Left lung (tissue), 10 donors: ENCODE measurements around the gene FBXW7. TPM values are rescaled to one million over a fixed set of nuclear protein-coding genes. Genes with fewer than 3 reads are reported as not detected.

Source experiments
- ATAC-seq: fragments of 200-7000 bp; cut with Tn5 transposase; one replicate; pipeline ENCODE4 v1.9.1; 2020; ENCODE audit warnings: moderate library complexity
- DNase-seq, 4 donors: peaks; one replicate each; pipeline ENCODE4 v3.0.0-alpha.2; 2013 to 2020
- H3K27ac ChIP-seq, 2 donors: fragments of 200-600 bp; sonication (generic) in 1 of 2; one replicate each; pipeline versions ENCODE4 v1.5.0 to v1.8.0; 2020 to 2021
- H3K27me3 ChIP-seq, 2 donors: fragments of 200-600 bp; sonication (generic) in 1 of 2; one replicate each; pipeline versions ENCODE4 v1.5.0 to v1.8.0; 2020 to 2021
- H3K36me3 ChIP-seq, 2 donors: fragments of 200-600 bp; sonication (generic) in 1 of 2; one replicate each; pipeline versions ENCODE4 v1.5.0 to v1.8.0; 2020 to 2021
- H3K4me1 ChIP-seq, 2 donors: fragments of 200-600 bp; one replicate each; pipeline ENCODE4 v1.8.0; 2021
- H3K4me3 ChIP-seq, 2 donors: fragments of 200-600 bp; sonication (generic) in 1 of 2; one replicate each; pipeline versions ENCODE4 v1.5.0 to v1.8.0; 2020 to 2021; ENCODE audit warnings: mild to moderate bottlenecking in 1 of 2
- H3K9me3 ChIP-seq, 2 donors: fragments of 200-600 bp; sonication (generic) in 1 of 2; one replicate each; pipeline versions ENCODE4 v1.5.0 to v1.8.0; 2020 to 2021
- CTCF ChIP-seq, 2 donors: fragments of 200-600 bp; sonication (generic) in 1 of 2; IDR thresholded peaks; one replicate each; pipeline versions ENCODE4 v1.5.0 to v1.8.0; 2021; ENCODE audit warnings: antibody characterized with exemption in 2 of 2
- intact Hi-C, 2 donors: fragments of 100-400 bp; cut with DNase I; formaldehyde crosslinking; loops; one replicate each; pipeline versions ENCODE4 v1.11.2 to v1.14.2; 2022
- polyA plus RNA-seq, 6 donors: library from polyadenylated mRNA; unstranded; fragments of 120-200 nt; gene quantifications; one replicate each; pipeline ENCODE4 v1.2.1, GENCODE V29; 2013; ENCODE audit not compliant: insufficient read length in 6 of 6
- total RNA-seq, 2 donors: library from RNA; stranded (reverse); fragmentation: NEBNext Ultra II Directional; extraction: Animal tissue kit (Norgen Biotek cat#: 25700); gene quantifications; one replicate each; pipeline ENCODE4 v1.2.1, GENCODE V29; 2021
- donor health status: DM: no; HTN: yes; CAD: no.
- donor health status: DM: no; HTN: no; CAD: no.

FBXW7 gene
- total and polyA plus RNA-seq, 8 donors = 29.0 to 39.7 (median 34.7) TPM

DNA sequence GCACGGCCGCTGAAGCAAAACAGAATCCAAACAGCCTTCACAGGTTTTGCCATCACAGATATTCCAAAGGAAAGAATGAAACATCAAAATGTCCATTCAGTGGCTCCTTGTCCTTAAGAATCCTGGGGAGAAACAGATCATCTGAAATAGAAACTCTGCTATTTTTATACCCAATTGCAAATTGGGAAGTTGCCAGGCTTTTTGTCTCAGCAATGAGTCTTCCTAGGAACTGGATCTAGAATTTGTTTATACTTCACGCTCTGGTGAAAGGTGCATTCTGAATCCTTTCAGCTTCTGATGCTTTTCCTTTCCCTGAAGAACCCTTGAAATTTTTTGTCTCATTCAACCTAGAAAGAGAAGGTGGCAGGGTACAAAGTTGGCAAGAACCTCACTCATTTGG is 218.9 kb downstream of the FBXW7 start:
- DNase-seq (no peak), ATAC-seq (no peak)
- Histone ChIP-seq H3K36me3 (no peaks in the 10 kb centered on the region), H3K4me1 (no peaks in the 10 kb centered on the region), H3K27me3 (no peaks in the 10 kb centered on the region), H3K27ac (no peak overlapping the region), H3K4me3 (no peak overlapping the region), H3K9me3 (no peaks in the 10 kb centered on the region)
- no peak for TF ChIP-seq CTCF (IDR thresholded peaks at IDR 0.05)
- intact Hi-C loops = no loop called here

- TF ChIP-seq CTCF (IDR thresholded peaks at IDR 0.05) = no peak
- no peak overlapping the region for H3K27ac ChIP-seq
- H3K4me3 ChIP-seq = no peak overlapping the region
- H3K4me1 ChIP-seq = peaks cover 0 to 3% of the 10 kb centered on the region in 2 donors
- ATAC-seq (no peak), DNase-seq (no peak)
- intact Hi-C loops = no loop called here
- H3K27me3 ChIP-seq = no peaks in the 10 kb centered on the region
- no peaks in the 10 kb centered on the region for H3K36me3 ChIP-seq
- H3K9me3 ChIP-seq = no peaks in the 10 kb centered on the region
Measured at GRCh38 chr4:152310257-152310656, 225.6 kb downstream of the FBXW7 start.

- Histone ChIP-seq H3K9me3 (no peaks in the 10 kb centered on the region), H3K27ac (no peak overlapping the region), H3K4me1 (peaks cover 0 to 3% of the 10 kb centered on the region in 2 donors), H3K4me3 (no peak overlapping the region), H3K27me3 (no peaks in the 10 kb centered on the region), H3K36me3 (no peaks in the 10 kb centered on the region)
- DNase-seq = no peak
- intact Hi-C loops = no loop called here
- no peak for TF ChIP-seq CTCF (IDR thresholded peaks at IDR 0.05)
- no peak for ATAC-seq
Measured at GRCh38 chr4:152309418-152309817, 226.5 kb downstream of the FBXW7 start.

DNA sequence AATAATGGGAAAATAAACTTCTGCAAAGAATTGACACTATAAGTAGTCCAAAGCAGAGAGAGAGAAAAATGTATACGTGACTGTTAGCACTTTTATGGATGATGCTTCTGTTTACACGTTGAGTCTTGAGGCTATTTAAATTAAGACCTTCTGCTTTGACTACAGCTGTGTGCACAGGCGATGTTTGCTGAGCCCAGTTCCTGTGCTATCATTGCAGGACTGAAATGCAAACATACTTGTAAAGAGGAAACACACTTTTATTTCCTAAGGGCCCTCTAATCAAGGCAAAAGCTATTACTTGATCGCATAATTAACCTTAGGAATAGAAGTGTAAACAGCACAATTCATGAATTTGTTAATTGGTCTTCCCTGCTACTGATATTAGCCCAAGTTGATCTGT is 226.9 kb downstream of the FBXW7 start:
- H3K36me3 ChIP-seq = no peaks in the 10 kb centered on the region
- H3K4me1 ChIP-seq = peaks cover 0 to 3% of the 10 kb centered on the region in 2 donors
- DNase-seq = no peak
- H3K9me3 ChIP-seq = no peaks in the 10 kb centered on the region
- TF ChIP-seq CTCF (IDR thresholded peaks at IDR 0.05) = no peak
- ATAC-seq = peak; percentile 79
- H3K4me3 ChIP-seq = no peak overlapping the region
- intact Hi-C loops = no loop called here
- no peaks in the 10 kb centered on the region for H3K27me3 ChIP-seq
- no peak overlapping the region for H3K27ac ChIP-seq

DNA sequence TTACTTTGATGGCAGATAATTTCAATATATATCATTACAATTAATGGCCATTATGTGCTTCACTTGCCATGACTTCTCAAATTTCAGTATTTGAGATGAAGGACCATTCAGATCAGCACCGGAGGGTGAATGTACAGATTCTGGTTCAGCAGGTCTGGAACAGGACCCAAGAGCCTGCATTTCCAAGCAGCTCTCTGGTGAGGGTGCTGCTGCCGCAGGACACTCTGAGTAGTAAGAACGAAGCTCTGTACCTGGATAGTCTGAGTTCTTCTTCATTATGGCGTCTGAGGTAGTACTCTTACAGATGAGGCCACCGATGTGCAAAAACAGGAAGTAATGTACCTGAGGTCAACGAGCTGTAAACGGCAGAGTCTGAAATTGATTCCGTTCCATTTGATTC is 228.2 kb downstream of the FBXW7 start:
- no peak for DNase-seq
- peak; percentile 36 for ATAC-seq
- Histone ChIP-seq H3K27ac (no peak overlapping the region), H3K4me1 (peaks cover 0 to 3% of the 10 kb centered on the region in 2 donors), H3K36me3 (no peaks in the 10 kb centered on the region), H3K9me3 (no peaks in the 10 kb centered on the region), H3K27me3 (no peaks in the 10 kb centered on the region), H3K4me3 (no peak overlapping the region)
- intact Hi-C loops = no loop called here
- TF ChIP-seq CTCF (IDR thresholded peaks at IDR 0.05) = no peak
